Stomach (tissue), 4 donors: Measurements from ENCODE around the gene ACSL6.

Experiments used
- POLR2AphosphoS5 ChIP-seq, 3 donors: sonication (generic); formaldehyde crosslinking; IDR thresholded peaks; one replicate each; pipeline ENCODE4 v1.6.1; 2016; ENCODE audit warnings: antibody characterized with exemption in 3 of 3
- TF ChIP-seq, protein P1 (sequence below), 7 experiments: fragments of 450-650 bp in 4 of 7; fragments of 200-600 bp in 3 of 7; sonication (generic) in 3 of 7; IDR thresholded peaks; one replicate each; pipeline ENCODE4 v1.5.1; 2016 to 2019; ENCODE audit warnings: antibody characterized with exemption in 7 of 7, control low read depth in 2 of 7, mild to moderate bottlenecking in 1 of 7

DNA sequence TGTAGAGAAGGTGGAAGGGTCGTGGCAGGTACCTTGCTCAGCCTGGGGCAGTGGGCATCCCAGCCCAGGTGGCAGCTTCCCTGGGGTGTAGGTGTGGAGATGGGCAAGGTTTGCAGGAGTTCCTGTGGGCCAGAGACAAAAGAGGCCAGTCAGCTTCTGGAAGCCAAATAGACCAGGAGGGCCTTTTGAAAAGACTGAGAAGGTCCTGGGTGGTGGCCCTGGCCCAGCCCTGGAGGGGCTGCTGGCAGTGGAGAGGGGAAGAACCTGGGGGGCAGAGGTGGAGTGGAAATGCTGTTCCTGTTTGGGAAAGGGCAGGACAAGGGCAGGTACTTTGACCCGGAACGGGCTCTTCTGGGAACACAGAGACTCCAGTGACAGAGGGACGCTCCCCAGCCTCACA is 42.0 kb upstream of the ACSL6 start:
- TF ChIP-seq, protein P1, sequence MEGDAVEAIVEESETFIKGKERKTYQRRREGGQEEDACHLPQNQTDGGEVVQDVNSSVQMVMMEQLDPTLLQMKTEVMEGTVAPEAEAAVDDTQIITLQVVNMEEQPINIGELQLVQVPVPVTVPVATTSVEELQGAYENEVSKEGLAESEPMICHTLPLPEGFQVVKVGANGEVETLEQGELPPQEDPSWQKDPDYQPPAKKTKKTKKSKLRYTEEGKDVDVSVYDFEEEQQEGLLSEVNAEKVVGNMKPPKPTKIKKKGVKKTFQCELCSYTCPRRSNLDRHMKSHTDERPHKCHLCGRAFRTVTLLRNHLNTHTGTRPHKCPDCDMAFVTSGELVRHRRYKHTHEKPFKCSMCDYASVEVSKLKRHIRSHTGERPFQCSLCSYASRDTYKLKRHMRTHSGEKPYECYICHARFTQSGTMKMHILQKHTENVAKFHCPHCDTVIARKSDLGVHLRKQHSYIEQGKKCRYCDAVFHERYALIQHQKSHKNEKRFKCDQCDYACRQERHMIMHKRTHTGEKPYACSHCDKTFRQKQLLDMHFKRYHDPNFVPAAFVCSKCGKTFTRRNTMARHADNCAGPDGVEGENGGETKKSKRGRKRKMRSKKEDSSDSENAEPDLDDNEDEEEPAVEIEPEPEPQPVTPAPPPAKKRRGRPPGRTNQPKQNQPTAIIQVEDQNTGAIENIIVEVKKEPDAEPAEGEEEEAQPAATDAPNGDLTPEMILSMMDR (IDR thresholded peaks at IDR 0.05) = no peak
- TF ChIP-seq POLR2AphosphoS5 (IDR thresholded peaks at IDR 0.05) = no peak
